NCI-H226 (cell line): ENCODE data around the gene ELP4.

ENCODE experiments used
- DNase-seq: peaks from one replicate; pipeline ENCODE4 v3.0.0-alpha.2; 2015

Gene ELP4

GRCh38 chr11:31827455-31828206 lies 318.1 kb downstream of the ELP4 start:
- no peak for DNase-seq

GRCh38 chr11:31828217-31828616 lies 318.6 kb downstream of the ELP4 start:
- no peak for DNase-seq

DNA sequence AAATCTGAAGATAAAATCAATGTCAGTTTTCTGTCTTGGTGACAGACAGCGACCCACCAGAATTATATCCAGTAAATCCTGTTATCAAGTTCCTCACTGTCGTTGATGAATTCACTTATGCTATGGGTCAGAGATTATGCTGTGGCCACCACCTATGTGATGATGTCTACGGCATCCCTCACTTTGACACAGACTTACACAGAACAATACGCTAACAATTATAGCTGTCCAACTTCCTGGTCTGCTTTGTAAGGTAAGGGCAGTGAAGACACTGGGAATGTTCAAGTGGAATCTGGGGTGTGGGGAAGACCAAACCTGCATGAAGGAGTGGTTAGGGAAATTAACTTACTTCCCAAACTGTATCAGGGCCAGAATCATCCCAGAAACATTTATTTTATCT lies 320.8 kb downstream of the ELP4 start:
- no peak for DNase-seq

GRCh38 chr11:31834237-31834636 lies 324.7 kb downstream of the ELP4 start:
- no peak for DNase-seq
